Activated gamma-delta T cell treated with anti-CD3 and anti-CD28 coated beads, Interleukin-2, amount 50 U/mL, for 16 hours (primary cell): ENCODE data around the gene INO80D.
"Not testable (repeated sequence)": the region's sequence is repeated elsewhere in the genome, so short reads cannot be mapped to it uniquely, and the experiment has no call there.

ENCODE experiments used
- DNase-seq: peaks from one replicate; pipeline ENCODE4 v3.0.0-alpha.2; 2020; ENCODE audit warnings: low read depth

INO80D gene

DNA sequence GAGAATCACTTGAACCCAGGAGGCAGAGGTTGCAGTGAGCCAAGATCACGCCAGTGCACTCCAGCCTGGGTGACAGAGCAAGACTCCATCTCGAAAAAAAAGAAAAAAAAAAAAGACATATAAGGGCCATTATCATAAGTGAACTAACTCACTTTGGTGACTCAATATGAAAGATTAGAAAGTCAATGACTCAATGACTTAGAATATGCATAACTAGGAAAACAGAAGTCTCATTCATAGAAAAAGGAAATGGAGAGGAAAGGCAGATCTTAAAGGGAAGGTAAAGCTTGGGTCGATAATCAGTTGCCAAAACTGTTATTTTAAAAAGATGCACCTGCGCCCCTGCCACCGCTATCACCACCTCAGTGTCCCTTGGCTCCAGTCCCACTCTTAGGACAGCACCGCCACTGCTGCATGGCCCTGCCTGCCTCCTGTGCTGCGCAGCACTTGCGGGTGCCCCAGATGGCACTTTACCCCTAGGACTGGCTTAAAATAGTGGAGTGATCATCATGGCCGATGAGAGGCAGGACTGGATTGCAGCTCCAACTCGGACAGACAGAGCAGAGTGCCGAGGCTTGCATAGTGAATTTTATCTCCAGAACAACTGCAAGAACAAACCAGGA lies 54.7 kb downstream of the INO80D start:
- DNase-seq, result no peak

DNA sequence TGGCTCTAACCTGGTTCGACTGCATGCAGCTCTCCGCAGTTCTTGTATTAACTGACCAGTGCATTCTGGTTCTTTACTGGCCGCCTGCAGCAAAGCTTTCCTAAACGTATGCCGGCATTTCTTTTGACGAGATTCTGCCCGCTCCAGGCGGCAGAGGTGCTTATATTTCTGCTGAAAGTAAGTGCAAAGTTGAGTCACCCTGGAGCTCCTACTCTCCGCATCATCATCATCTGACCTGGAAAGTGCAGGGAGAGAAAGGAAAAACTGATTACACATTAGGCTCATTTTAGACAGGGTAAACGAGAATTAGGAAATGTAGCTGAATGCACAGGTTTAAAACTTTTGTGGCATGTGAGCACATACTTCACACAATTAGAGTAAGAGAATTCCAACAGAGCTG lies 57.9 kb downstream of the INO80D start:
- no peak for DNase-seq

DNA sequence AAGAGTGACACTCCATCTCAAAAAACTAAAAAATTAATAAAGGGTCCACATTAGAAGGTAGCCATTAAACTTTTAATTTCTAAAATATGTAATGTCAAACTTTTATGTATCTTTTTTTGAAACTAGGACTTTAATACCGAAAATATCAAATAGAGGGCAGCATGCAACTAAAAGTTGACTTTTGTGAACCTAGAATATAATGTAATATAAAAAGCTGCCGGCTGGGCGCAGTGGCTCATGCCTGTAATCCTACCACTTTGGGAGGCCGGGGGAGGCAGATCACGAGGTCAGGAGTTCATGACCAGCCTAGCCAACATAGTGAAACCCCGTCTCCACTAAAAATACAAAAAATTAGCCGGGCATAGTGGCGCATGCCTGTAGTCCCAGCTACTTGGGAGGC lies 62.8 kb downstream of the INO80D start:
- DNase-seq, result no peak

DNA sequence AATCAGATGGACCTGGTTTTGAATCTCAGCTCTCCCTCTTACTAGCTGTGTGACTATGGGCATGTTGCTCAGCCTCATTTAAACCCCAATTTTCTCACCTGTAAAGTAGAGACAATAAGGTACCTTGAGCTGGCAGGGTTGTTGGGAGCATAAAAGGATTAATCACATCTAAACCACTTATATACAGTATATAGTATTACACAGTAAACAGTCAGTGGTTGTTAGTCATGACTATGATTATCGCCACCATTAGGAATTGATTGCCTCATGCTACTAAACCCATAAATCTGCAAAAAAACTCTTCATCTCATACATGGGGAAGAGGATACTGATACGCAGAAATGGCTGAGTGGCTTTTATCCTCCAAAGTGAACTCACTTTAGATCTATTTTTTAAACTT lies 65.8 kb downstream of the INO80D start:
- DNase-seq, result no peak

DNA sequence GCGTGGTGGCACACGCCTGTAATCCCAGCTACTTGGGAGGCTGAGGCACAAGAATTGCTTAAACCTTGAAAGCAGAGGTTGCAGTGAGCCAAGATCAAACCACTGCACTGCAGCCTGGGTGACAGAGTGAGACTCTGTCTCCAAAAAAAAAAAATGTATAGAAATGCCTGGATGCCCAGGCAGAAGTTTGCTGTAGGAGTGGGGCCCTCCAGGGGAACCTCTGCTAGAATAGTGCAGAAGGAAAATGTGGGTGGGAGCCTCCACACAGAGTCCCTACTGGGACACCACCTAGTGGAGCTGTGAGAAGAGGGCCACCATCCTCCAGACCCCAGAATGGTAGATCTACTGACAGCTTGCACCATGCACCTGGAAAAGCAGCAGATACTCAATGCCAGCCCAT lies 70.2 kb downstream of the INO80D start:
- not testable (repeated sequence) for DNase-seq

DNA sequence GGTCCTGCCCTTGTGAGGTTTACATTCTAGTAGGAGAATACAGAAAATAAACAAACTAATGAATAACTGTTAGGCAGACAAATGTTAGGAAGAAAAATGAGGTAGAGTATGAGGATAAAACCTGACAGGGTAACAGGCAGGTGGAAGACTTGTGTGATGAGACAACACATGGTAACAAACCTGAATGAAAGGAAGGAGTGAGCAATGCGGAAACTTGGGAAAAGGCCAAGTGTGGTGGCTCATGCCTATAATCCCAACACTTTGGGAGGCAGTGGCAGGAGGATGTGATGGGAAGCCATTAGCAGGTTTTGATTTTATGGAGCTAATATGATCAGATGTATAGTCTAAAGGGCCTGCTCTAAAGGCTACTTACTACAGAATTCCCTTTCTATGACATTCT lies 74.2 kb downstream of the INO80D start:
- no peak for DNase-seq

DNA sequence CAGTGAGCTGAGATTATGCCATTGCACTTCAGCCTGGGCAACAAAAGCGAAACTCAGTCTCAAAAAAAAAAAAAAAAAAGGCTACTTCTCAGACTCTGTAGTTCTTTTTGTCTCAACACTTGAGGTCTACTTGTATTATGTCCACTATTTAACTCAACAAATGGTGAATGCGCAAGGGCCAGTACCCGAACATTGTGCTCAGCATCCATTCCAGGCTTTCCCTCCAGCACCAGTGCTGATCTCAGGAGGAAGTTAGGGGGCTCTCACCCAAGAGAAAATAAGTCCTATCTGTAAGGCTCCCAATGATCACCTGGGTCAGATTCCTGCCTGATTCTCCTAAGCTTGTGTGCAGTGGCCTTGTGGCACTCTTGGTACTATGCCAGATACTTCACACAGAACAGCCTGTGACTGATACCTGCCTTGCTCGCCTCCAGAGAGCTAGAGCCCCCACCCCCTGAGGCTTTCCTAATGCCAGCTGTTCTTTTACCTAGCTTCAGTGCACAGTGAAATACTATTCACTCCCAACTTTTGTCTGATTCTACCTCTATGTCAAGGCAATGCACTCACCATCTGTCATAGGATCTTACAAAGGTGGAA lies 74.9 kb downstream of the INO80D start:
- DNase-seq, result no peak

DNA sequence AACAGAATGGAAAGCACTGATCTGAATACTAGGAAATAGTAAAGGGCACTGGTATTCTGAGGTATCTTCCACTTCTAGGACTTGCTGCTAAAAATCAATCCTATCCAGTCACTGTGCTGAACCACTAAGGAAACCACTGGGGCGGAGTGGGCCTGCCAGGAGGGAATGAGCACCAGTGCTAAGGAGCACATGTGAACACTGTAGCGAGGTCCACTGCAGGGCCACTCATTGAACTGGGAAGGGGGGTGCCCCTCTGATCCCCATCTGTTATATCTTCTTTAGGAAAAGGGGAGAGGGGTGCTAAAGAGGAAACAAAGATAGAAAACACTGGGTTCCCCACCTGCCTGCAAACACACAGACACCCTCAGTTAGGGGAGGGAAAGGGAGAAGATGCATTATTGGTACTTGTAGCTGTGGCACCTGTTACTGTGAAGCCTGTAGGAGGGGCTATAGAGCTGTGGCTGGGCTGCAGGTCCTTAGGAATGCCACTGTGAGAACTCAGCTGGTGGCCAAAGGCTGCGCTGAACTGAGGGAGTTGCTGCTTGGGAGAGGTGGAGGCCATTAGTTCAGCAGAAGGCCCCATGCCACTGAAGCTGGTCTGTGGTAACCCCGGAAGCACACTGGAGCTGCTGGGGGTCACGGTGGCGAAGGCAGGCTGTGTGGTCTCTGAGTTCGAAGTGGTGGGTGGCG lies 81.8 kb downstream of the INO80D start:
- DNase-seq, result no peak

DNA sequence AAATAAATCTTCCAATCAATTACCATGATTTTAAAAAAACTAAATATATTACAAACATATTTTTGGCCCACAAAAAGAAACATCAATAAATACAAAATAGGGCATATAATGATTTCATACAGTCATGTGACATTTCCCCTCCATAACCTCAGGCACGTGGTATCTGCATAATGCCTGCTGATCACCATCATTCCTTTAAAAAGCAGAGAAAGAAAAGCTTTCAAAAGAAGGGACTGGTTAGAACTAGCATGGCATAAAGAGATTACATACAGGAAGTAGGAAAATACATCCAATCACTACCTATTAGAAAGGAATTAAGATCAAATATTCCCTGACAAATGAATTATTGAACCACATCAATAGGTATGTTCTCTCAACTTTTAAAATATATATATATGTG lies 83.5 kb downstream of the INO80D start:
- no peak for DNase-seq

DNA sequence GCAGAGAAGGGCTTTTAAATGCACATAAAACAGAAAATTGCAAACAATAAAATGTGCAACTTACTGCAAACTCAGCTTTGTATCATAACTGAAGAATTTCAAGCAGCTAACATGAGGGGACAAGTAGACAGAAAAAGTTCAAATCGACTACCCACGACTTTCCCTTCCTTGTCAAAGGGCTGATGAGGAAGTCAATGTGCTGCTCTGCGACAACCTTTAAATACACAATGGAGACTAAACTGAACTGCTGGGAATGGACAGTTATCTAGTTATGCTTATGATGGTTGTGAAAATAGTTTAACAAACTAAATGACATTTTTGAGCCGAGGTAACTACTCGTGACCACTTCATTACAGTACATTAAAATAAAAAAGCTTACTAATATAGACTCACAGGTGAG lies 84.1 kb downstream of the INO80D start:
- no peak for DNase-seq

DNA sequence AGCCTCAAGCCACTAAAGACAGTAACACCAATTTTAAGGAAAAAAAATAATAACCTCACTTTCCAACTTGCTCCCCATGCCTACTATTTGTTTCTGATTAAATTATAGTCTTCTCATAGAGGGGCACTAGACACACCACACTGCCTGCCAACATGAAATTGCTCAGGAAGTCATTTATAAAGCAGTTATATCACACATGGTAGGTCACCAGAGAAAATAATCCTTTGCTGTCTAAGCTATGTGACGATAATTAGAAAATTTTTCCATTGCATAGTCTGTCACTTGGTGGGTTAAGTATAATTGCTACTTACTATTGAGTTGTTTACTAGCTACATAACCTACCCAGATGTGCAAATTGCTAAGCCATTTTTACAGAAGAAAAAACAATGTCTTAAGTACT lies 85.2 kb downstream of the INO80D start:
- DNase-seq, result no peak

DNA sequence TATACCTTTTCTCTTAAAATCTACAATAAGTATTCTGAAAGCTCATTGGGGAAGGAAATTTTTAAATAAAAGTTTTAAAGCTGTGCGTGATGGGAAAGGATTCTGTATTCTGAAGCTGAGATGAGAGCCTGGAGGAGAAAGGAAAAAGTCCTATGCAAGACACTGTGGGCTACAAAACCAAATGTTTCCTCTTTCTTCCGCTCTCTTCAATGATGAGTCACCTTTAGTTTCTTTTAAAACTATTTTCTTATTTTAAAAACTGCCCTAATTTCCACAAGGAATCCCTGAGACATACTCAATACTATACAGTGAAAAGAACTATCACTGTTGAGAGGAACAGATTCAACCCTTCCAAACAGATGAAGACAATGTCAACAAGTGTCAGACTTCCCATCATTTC lies 87.4 kb downstream of the INO80D start:
- DNase-seq, result no peak

DNA sequence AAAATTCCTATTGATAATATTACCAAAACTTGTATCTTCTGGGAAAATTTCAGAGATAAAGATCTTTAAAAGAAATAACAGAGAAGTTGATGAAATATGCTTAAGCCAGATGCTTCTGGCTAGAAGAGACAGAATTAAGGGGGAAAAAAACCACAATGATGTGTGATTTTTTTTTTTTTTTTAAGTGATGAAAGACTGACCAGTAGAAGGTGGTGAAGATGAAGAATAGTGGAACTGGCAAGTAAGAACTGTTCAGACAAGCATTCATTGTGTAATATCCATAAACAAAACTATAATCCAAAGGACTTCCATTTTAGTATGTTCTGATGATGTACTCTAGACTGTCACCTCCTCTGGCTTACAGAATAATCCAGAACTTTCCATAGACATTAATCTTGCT lies 89.8 kb downstream of the INO80D start:
- no peak for DNase-seq

DNA sequence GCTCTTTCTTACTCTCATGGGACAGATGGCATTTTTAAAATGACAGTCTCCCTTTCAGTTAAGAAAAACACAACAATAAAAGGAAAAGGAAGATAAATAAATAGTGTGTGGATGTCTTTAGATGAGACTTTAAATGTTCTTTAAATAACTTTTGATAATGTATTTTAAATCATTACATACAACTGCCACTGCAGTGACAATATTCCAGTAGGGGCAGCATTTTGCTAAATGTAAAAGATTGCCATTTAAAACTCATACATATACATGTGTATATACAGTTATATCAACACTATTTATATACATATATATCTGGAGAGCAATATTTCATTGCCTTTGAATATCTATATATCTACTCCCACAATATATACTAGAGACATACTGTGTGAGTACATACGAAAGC lies 90.7 kb downstream of the INO80D start:
- DNase-seq, result no peak

DNA sequence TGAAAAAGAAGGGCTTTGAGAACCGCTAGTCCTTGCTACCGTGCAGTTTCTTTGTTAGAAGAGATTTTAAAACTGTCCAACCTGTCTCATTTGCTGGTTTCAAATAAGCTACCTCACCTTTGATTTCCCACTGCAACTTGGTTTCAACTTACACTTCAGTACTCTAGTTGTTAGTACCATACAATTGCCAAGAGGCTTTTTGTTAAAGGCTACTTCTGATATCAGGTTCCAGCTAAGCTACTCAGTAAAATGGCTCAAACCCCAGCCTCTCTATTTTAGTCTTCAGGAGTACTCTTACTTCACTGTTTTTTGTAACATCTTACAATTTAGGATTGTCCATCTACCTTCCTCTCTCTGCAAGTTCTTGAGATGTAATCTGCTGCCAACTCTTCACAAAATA lies 91.6 kb downstream of the INO80D start:
- no peak for DNase-seq

DNA sequence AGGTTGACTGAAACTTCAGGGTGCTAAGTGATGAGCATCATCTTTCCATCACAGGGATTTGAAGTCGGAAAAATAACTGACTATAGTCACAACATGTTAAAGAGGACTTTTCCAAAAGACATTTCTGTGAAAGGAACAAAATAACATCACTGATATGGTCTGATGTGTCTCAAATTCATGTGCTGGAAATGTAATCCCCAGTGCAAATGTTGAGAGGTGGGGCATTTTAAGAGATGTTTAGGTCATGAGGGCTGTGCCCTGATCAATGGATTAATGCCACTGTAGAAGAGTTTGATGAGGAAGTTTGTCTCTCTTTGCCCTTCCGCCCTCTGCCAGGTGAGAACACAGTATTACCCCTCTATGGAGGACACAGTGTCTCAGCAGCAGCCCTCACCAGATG lies 95.9 kb downstream of the INO80D start:
- DNase-seq, result no peak

DNA sequence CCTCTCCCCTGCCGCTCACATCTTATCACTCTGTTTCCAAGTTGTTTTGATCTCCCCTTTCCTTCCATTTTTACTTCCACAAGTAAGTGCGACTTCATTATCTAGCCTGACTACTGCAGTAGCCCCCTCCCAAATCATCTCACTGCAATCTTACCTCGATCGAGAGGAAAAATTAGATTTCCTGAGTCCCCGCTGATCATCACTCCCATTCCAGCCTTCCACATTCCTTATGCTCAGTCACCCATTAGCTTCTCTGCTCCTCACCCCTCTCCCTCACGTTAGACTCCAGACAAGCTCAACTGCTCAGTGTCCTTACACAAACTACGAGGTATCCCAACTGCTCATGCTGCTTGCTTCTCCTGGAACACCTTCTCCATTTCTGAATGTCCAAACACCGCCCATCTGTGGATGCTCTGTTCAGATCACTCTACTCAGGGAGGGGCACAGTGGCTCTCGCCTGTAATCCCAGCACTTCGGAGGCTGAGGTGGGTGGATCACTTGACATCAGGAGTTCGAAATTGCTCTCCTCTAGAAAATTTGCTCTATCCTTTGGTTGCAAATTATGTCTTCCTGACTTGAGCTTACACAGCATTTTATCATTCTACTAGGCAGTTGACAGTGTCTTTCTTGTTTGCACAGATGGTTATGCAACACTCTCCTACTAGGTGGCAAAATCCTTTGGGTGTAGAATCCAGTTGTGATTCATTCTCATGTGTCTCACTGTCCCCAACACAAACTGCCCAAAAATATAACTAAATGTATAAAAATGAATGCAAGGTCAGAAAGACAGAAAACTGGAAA lies 96.5 kb downstream of the INO80D start:
- no peak for DNase-seq

DNA sequence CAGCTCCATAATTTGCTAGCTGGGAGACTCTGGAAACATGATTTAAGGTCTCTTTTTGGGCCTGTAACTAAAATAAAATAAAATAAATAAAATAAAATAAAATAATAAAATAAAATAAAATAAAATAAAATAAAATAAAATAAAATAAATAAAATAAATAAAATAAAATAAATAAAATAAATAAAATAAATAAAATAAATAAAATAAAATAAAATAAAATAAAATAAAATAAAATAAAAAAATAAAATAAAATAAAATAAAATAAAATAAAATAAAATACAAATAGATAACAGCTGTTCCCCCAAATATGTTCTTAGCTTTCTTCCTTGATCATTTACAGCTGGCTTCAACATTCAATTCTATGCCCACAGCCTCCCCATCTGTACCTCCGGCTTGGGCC lies 97.3 kb downstream of the INO80D start:
- DNase-seq, result not testable (repeated sequence)

DNA sequence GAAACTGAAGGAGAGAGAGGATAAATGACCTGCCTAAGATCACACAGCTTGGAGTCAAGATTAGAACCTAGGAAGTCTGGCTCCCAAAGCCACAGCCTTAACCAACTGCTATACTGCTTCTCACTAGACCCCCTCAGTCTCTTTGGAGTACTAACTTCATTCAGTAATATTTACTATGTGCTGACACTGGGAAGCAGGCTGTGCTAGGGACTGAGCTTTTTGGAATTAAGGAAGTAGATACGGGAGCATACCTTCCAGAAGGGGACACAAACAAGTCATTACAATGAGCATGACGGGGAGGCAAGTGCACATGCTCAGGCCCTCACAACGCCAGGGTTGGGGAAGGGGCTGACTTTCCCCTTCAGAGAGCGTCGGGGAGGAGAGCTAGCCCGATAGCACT lies 97.7 kb downstream of the INO80D start:
- DNase-seq, result no peak

DNA sequence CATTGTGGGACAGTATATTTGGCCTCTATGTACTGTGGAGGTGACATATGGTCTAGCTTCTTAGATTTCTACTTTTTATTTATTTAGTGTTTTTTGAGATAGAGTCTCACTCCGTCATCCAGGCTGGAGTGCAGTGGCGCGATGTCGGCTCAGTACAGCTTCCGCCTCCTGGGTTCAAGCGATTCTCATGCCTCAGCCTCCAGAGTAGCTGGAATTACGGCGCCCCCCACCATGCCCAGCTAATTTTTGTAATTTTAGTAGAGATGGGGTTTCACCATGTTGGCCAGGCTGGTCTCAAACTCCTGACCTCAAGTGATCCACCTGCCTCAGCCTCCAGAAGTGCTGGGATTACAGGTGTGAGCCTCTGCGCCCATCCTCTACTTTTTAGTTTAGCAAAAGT lies 99.6 kb downstream of the INO80D start:
- not testable (repeated sequence) for DNase-seq

DNA sequence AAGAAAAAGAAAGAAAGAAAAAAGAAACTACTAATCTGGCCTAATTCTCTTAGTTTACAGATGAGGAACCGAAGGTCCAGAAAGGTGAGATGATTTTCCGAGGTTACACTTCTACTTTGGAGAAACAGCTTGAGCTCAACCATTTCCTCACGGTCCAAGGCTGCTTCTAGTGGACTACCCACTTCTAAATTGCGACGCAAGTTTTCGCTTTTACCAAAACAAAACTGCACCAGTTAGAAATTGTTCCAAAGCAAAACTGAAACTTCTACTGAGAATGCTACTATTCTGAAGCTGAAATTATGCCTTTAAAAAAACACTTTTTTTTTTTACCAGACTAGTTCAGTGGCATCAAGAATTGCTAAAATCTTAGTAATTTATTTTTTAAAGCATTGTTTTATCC lies 101.6 kb downstream of the INO80D start:
- no peak for DNase-seq

DNA sequence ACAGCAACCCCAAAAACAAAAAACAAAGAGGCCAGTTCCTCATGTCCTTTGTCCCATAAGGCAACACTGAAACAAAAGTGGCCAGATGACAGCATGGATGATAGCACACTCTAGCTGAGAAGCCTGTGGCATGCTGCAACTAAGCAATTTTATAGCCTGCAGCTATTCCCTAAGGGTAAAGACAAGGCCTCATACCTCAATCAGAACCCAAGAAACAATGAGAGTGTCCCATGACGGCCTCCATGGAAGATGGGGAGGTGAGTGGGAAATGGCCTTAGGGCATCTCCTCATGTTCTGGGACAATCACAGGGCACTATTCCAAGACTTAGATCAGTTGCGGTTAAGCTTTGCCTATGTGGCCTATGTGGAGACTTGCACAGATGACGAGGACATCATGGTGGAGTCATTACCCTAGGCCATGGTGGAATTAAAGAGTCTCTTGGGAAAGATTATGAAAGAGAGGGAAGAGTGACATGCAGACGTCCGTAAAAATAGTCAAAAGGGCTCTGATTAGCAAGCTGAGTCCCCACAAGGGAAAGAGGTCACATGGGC lies 103.1 kb downstream of the INO80D start:
- no peak for DNase-seq

DNA sequence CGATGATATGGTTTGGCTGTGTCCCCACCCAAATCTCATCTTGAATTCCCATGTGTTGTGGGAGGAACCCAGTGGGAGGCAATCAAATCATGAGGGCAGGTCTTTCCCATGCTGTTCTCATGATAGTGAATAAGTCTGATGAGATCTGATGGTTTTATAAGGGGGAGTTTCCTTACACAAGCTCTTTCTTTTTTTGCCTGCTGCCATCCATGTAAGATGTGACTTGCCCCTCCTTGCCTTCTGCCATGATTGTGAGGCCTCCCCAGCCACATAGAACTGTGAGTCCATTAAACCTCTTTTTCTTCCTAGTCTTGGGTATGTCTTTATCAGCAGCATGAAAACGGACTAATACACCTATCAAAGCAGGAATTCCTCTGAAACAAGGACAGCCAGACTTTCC lies 107.2 kb downstream of the INO80D start:
- DNase-seq, result not testable (repeated sequence)
